ENCODE data around the gene PDIA2.
"Not testable (repeated sequence)": the region's sequence is repeated elsewhere in the genome, so short reads cannot be mapped to it uniquely, and the experiment has no call there.

The PDIA2 gene, protein sequence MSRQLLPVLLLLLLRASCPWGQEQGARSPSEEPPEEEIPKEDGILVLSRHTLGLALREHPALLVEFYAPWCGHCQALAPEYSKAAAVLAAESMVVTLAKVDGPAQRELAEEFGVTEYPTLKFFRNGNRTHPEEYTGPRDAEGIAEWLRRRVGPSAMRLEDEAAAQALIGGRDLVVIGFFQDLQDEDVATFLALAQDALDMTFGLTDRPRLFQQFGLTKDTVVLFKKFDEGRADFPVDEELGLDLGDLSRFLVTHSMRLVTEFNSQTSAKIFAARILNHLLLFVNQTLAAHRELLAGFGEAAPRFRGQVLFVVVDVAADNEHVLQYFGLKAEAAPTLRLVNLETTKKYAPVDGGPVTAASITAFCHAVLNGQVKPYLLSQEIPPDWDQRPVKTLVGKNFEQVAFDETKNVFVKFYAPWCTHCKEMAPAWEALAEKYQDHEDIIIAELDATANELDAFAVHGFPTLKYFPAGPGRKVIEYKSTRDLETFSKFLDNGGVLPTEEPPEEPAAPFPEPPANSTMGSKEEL

GRCh38 chr16:283033-283805, at the start of gene PDIA2:
Gene PDIA2 (plus strand): TSS chr16:283164. CDS start chr16:283170, 6 bp downstream.
- no peak for DNase-seq

DNA sequence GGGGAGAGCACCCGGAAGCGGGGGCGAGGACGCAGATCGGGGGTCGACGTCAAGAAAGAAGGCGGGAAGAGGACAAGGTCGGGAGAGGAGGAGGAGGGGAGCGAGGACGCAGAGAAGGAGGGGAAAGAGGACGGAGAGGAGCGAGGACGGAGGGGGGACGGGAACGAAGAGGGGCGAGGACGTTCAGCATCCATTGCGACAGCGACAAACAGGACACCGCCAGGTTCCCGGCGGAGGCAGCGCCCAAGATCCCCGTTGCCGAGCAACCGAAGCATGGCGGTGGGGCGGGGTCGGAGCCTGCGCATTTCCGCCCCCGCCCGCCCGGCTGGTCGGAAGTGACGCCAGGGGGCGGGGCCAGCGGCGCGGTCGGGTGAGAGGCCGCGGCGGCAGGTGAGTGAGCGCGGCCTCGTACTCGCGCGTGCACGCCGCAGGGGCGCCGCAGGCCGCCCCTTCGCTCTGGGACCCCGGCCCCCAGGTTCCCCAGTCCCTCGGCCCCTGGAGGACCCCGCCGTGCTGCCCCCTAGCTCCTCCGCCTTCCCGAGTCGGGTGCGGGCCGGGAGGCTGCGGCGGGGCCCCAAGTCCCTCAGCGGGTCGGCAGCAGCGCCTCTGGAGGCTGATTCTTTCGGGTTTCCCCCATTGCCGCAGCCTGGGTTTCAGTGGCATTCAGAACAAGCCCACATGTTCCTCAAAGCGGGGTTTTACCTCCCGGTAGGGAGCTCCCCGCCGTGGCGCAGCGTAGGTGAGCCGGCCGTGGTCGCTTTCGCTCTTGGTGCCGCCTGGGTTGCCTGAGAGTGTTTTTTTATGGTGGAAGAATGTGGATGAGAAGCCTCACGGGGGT, 48.3 kb upstream of the PDIA2 start, which contains the start of gene FAM234A:
FAM234A (plus strand) TSS at position 354 of the 838 bp plus-strand sequence. CDS start 19,593 bp downstream, outside the sequence.
- peak; percentile 95 for DNase-seq

DNA sequence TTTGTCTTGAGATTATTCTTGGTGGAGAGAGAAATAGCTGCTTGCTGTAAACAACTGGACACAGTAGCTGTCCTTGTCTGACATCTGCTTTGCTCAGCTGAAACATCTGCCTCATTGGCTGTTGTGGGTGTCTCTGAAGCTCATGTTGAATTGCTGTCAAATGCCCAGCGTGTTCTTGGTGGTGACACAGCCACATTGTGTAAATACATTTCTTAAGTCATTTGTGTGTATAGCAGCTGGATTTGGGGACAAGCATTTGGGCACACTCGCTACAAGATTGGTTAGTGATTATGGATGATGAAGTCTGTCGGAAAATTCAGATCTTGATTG, 43.1 kb upstream of the PDIA2 start:
- DNase-seq: no peak

GRCh38 chr16:240559-240958, 42.4 kb upstream of the PDIA2 start:
- DNase-seq: no peak

- no peak for DNase-seq
Observed at GRCh38 chr16:242281-242680, 40.7 kb upstream of the PDIA2 start.

DNA sequence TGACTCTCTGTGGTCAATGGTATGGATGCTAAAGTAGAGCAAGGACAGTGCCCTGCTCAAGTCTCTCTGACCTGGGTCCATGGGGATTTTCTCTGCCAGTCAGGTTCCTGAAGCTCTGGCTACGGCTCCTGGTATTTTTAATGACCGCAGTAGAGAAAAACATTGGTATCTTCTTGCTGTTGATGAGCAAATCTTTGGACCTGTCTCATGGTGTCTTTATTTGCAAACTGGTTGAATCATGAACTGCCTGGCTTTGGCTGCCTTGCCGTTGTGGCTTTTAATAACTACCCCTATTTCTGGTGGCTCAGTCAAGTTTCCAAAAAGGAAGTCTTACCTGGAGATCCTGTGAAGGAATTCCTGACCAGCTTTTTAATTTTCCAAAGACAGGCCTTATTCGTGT, 39.6 kb upstream of the PDIA2 start:
- DNase-seq: no peak

GRCh38 chr16:245105-245504, 37.9 kb upstream of the PDIA2 start:
- DNase-seq: no peak

- DNase-seq: no peak
Observed at GRCh38 chr16:247027-247426, 35.9 kb upstream of the PDIA2 start.

- DNase-seq: no peak
Observed at GRCh38 chr16:249431-249830, 33.5 kb upstream of the PDIA2 start.

GRCh38 chr16:252366-253337, 30.3 kb upstream of the PDIA2 start:
- no peak for DNase-seq

DNA sequence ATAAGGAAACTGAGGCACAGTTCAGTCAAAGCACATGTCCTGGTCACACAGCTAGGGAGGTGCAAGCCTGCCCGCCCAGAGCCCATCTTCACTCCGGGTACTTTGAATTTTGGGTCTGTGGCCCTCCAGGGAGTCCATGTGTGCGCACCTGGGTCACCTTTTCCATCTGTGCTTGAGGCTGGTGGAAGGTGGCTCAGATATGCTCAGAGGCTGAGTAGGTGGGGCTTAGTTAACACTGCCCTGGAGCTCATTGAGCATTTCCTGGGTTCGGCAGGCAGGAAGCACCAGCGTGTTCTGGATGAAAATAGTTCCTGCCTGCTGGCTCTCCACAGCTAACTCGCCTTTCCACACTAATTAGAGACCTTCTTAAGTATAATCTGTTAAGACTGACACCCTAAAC, 29.1 kb upstream of the PDIA2 start:
- DNase-seq: no peak

DNA sequence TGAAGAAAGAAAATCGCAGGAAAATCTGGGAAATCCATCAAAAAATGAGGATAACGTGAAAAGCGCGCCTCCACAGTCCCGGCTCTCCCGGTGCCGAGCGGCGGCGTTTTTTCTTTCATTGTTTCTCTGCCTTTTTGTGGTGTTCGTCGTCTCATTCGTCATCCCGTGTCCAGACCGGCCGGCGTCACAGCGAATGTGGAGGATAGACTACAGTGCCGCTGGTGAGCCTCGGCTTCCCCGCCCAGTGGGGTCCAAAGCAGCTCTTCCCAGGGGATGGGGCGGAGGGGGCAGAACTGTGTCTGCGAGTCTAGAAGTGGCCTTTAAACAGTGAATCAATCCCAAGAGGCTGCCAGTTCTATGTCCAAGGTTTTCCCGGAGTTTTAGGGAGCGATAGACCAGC, 28.5 kb upstream of the PDIA2 start:
- DNase-seq: no peak

DNA sequence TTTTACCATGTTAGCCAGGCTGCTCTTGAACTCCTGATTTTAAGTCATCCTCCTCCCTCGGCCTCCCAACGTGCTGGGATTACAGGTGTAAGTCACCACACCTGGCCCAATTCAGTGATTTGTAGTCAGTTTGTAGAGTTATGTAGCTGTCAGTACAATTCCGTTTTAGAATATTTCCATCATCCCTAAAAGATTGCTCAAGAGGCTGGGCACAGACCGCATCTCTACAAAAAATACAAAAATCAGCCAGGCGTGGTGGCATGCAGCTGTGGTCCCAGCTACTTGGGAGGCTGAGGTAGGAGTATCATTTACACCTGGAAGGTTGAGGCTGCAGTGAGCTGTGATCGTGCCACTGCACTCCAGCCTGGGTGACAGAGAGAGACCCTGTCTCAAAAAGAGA, 27.8 kb upstream of the PDIA2 start:
- no peak for DNase-seq

- not testable (repeated sequence) for DNase-seq
Observed at GRCh38 chr16:258091-258490, 24.9 kb upstream of the PDIA2 start.

GRCh38 chr16:259226-259625, 23.7 kb upstream of the PDIA2 start:
- DNase-seq: no peak

GRCh38 chr16:259814-260253, 23.1 kb upstream of the PDIA2 start:
- DNase-seq: no peak

GRCh38 chr16:260326-260725, 22.6 kb upstream of the PDIA2 start:
- DNase-seq: no peak

DNA sequence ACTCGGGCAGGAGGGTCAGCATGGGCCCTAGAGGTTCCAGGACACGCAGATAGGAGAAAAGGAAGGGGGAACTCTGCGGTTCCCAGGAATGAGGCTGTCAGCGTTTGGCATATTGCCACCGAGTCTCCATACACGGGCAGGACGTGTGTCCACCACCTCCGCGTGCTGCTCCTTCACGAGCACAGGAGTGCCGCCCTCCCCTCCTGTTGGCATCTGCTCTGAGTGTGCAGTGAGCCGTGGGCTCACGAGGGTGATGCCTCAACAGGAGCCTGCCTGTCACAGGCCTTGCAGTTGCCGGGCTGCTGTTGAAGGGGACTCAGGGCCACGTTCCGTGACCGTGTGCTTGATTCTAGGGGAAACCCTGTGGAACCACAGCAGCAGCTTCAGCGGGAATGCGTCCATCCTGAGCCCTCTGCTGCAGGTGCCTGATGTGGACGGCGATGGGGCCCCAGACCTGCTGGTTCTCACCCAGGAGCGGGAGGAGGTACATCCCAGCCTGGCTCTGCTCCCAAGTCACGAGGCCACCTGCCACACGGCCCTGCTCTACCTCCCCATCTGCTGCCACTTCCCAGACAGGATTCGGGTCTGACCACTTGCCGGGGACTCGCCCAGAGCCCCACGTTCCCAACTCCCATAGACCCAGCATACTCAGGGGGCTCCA, 21.8 kb upstream of the PDIA2 start:
- DNase-seq: no peak

DNA sequence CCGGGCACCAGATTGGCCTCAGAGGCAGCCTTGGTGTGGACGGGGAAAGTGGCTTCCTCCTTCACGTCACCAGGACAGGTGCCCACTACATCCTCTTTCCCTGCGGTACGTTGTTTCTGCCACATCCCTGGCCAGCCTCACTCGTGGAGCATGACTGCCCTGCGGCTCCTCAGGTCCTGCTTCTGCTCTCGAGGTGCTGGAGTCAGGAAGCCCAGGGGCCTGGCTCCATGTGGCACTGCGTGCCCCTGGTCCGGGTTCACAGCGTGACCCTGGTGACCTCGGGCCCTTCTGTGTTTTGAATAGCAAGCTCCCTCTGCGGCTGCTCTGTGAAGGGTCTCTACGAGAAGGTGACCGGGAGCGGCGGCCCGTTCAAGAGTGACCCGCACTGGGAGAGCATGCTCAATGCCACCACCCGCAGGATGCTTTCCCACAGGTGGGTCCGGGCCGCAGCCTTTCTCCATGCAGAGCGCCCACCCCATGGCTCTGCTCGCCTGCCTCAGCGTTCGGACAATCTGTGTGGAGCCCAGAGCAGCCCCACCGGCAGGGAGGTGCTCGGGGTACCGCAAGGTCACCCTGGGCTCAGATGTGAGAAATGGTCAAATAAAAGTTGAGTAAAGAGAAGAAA, 20.7 kb upstream of the PDIA2 start:
- DNase-seq: no peak

GRCh38 chr16:263182-263774, 19.7 kb upstream of the PDIA2 start:
- no peak for DNase-seq
